ENCODE data around the gene IFNGR2.
"Not testable (repeated sequence)": the region's sequence is repeated elsewhere in the genome, so short reads cannot be mapped to it uniquely, and the experiment has no call there.

DNA sequence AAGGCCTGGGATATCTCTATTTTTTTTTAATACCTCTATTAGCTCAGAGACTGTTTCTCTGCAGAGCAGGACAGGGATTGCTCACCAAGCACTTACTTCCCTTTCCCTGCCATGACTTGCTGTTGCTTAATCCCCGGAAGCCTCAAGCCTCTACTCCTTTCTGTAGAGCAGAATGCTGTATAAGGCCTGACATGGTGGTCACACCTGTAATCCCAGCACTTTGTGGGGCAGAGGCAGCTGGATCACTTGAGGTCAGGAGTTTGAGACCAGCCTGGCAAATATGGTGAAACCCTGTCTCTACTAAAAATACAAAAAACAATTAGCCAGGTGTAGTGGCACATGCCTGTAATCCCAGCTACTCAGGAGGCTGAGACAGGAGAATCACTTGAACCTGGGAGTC lies 23.3 kb upstream of the IFNGR2 start:
- TF ChIP-seq, protein P1, sequence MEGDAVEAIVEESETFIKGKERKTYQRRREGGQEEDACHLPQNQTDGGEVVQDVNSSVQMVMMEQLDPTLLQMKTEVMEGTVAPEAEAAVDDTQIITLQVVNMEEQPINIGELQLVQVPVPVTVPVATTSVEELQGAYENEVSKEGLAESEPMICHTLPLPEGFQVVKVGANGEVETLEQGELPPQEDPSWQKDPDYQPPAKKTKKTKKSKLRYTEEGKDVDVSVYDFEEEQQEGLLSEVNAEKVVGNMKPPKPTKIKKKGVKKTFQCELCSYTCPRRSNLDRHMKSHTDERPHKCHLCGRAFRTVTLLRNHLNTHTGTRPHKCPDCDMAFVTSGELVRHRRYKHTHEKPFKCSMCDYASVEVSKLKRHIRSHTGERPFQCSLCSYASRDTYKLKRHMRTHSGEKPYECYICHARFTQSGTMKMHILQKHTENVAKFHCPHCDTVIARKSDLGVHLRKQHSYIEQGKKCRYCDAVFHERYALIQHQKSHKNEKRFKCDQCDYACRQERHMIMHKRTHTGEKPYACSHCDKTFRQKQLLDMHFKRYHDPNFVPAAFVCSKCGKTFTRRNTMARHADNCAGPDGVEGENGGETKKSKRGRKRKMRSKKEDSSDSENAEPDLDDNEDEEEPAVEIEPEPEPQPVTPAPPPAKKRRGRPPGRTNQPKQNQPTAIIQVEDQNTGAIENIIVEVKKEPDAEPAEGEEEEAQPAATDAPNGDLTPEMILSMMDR (optimal IDR thresholded peaks at IDR 0.05 in 1 of 3, IDR thresholded peaks at IDR 0.05 in 1 of 3, conservative IDR thresholded peaks at IDR 0.05 in 1 of 3; ENCODE audit: extremely low read depth in 1 of 3, insufficient read depth in 2 of 3, low read length in 3 of 3): not testable (repeated sequence)
- TF ChIP-seq EZH2 (IDR thresholded peaks at IDR 0.05; ENCODE audit: low read length): not testable (repeated sequence)
